ENCODE data around the gene MCC.

Gene MCC

GRCh38 chr5:113059232-113060040, 428.8 kb downstream of the MCC start:
- Mint-ChIP-seq H3K4me1 (peaks cover 25% of the 10 kb centered on the region), H3K27me3 (no peaks in the 10 kb centered on the region), H3K27ac (ENCODE audit: low read depth) (no peak overlapping the region), H3K36me3 (ENCODE audit: insufficient read depth) (no peaks in the 10 kb centered on the region), H3K4me3 (no peak overlapping the region), H3K9me3 (no peaks in the 10 kb centered on the region)
- no peak for DNase-seq (ENCODE audit: low spot score in 2 of 2)
- ATAC-seq (replicated peaks; ENCODE audit: extremely low read depth, poor library complexity, severe bottlenecking), result no peak

DNA sequence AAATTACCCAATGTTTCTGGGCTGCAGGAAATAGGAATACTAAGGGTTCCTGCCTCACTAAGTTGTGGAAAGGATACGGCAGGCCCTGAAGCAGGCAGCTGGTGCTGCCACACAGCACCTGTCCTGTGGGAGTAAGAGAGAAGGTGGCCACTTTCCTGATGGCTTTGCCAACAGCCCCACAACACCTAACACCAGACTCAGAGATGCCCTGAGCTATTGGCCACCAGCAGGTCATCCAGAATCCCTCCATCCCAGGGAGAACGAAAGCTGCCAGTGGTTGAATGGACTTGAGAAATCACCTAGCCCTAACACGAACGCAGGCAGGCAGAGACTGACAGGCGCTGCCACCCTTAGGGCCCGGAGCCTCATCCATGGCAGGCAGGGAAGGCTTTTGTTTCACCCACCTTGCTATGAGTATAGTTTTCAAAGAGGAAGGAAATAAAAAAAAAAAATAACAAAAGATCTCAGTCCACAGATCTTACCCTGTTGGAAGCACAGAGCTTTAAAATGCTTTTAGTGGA, 429.5 kb downstream of the MCC start:
- no peaks in the 10 kb centered on the region for H3K36me3 Mint-ChIP-seq (ENCODE audit: insufficient read depth)
- peaks cover 24% of the 10 kb centered on the region for H3K4me1 Mint-ChIP-seq
- H3K27me3 Mint-ChIP-seq, result no peaks in the 10 kb centered on the region
- H3K4me3 Mint-ChIP-seq, result no peak overlapping the region
- DNase-seq (ENCODE audit: low spot score in 2 of 2), result no peak
- H3K9me3 Mint-ChIP-seq, result no peaks in the 10 kb centered on the region
- H3K27ac Mint-ChIP-seq (ENCODE audit: low read depth), result no peak overlapping the region
- ATAC-seq (replicated peaks; ENCODE audit: extremely low read depth, poor library complexity, severe bottlenecking), result no peak

DNA sequence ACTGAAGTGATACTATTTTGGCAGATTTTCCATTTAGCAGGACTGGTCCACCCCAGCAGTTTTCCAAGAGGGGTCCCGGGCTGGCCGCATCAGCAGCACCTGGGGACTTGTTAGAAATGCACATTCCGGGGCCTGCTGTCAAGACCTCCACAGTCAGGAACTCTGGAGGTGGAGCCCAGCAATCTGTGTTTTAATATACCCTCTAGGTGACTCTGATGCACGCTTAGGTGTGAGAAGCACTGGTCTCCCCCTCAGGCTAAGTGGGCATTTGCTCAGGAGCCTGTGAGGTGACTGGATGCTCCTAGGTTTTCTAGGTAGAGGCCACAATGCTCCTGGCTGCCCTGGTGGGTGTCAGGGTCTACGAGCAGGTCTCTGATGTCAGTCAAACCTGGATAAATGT, 430.0 kb downstream of the MCC start:
- peaks cover 20% of the 10 kb centered on the region for H3K4me1 Mint-ChIP-seq
- H3K36me3 Mint-ChIP-seq (ENCODE audit: insufficient read depth), result no peaks in the 10 kb centered on the region
- DNase-seq (ENCODE audit: low spot score in 2 of 2) (no peak), ATAC-seq (replicated peaks; ENCODE audit: extremely low read depth, poor library complexity, severe bottlenecking) (no peak)
- H3K27me3 Mint-ChIP-seq, result no peaks in the 10 kb centered on the region
- H3K4me3 Mint-ChIP-seq, result no peak overlapping the region
- H3K27ac Mint-ChIP-seq (ENCODE audit: low read depth), result no peak overlapping the region
- H3K9me3 Mint-ChIP-seq, result no peaks in the 10 kb centered on the region

- Mint-ChIP-seq H3K4me1 (peaks cover 13% of the 10 kb centered on the region), H3K27ac (ENCODE audit: low read depth) (no peak overlapping the region), H3K9me3 (no peaks in the 10 kb centered on the region), H3K4me3 (no peak overlapping the region), H3K27me3 (no peaks in the 10 kb centered on the region), H3K36me3 (ENCODE audit: insufficient read depth) (no peaks in the 10 kb centered on the region)
- DNase-seq (ENCODE audit: low spot score in 2 of 2) (no peak), ATAC-seq (replicated peaks; ENCODE audit: extremely low read depth, poor library complexity, severe bottlenecking) (no peak)
Measured at GRCh38 chr5:113057557-113057984, 430.7 kb downstream of the MCC start.

GRCh38 chr5:113056988-113057387, 431.3 kb downstream of the MCC start:
- Mint-ChIP-seq H3K27ac (ENCODE audit: low read depth) (peak overlapping the region; percentile 1), H3K9me3 (no peaks in the 10 kb centered on the region), H3K4me1 (peaks cover 7% of the 10 kb centered on the region), H3K27me3 (no peaks in the 10 kb centered on the region), H3K36me3 (ENCODE audit: insufficient read depth) (no peaks in the 10 kb centered on the region), H3K4me3 (no peak overlapping the region)
- no peak for ATAC-seq (replicated peaks; ENCODE audit: extremely low read depth, poor library complexity, severe bottlenecking)
- no peak for DNase-seq (ENCODE audit: low spot score in 2 of 2)

DNA sequence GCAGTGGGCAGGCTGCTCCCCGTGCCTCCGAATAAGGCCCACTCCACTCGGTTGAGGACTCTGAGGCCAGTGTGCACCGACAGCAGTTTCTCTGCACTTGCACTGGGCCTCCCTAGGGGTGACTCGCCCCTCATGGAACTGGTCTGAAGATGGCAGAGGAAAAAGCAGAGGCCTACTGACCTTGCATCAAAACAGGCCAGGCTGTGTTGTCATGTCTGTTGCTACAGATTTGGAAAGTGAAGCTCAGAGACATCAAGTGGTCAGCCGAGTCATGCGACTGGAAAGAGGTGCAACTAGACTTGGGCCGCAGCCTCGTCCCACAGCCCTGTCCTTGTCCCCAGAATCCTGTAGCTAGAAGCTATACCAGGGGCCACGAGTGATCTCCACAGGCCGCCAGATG, 433.4 kb downstream of the MCC start:
- no peaks in the 10 kb centered on the region for H3K4me1 Mint-ChIP-seq
- no peak for DNase-seq (ENCODE audit: low spot score in 2 of 2)
- H3K27me3 Mint-ChIP-seq, result no peaks in the 10 kb centered on the region
- no peak for ATAC-seq (replicated peaks; ENCODE audit: extremely low read depth, poor library complexity, severe bottlenecking)
- no peaks in the 10 kb centered on the region for H3K9me3 Mint-ChIP-seq
- no peaks in the 10 kb centered on the region for H3K36me3 Mint-ChIP-seq (ENCODE audit: insufficient read depth)
- no peak overlapping the region for H3K4me3 Mint-ChIP-seq
- no peak overlapping the region for H3K27ac Mint-ChIP-seq (ENCODE audit: low read depth)

DNA sequence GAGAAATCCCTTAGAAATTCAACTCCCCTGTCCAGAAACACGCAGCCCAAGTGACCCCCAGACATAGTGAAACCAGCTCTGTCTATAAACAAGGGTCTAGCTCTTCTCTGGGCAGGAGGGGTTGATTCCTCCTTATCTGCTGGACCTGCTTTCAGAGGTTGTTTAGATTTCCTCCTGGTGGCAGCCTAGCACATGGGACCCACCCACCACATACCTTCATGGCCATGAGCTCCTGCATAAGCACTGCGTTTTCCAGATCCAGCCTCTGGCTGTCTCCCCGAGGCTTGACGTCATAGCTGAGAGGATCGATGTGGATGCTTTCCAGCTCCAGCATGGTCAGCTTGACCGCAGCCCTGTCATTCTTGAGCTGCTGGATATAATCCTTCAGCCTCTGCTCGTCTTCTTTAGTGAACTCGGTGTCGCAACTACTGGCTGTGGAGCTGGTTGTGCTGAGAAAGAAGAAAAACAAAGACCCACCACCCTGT, 434.7 kb downstream of the MCC start:
- no peaks in the 10 kb centered on the region for H3K36me3 Mint-ChIP-seq (ENCODE audit: insufficient read depth)
- ATAC-seq (replicated peaks; ENCODE audit: extremely low read depth, poor library complexity, severe bottlenecking) (no peak), DNase-seq (ENCODE audit: low spot score in 2 of 2) (no peak)
- no peak overlapping the region for H3K4me3 Mint-ChIP-seq
- no peaks in the 10 kb centered on the region for H3K9me3 Mint-ChIP-seq
- no peaks in the 10 kb centered on the region for H3K27me3 Mint-ChIP-seq
- H3K4me1 Mint-ChIP-seq, result no peaks in the 10 kb centered on the region
- H3K27ac Mint-ChIP-seq (ENCODE audit: low read depth), result no peak overlapping the region

DNA sequence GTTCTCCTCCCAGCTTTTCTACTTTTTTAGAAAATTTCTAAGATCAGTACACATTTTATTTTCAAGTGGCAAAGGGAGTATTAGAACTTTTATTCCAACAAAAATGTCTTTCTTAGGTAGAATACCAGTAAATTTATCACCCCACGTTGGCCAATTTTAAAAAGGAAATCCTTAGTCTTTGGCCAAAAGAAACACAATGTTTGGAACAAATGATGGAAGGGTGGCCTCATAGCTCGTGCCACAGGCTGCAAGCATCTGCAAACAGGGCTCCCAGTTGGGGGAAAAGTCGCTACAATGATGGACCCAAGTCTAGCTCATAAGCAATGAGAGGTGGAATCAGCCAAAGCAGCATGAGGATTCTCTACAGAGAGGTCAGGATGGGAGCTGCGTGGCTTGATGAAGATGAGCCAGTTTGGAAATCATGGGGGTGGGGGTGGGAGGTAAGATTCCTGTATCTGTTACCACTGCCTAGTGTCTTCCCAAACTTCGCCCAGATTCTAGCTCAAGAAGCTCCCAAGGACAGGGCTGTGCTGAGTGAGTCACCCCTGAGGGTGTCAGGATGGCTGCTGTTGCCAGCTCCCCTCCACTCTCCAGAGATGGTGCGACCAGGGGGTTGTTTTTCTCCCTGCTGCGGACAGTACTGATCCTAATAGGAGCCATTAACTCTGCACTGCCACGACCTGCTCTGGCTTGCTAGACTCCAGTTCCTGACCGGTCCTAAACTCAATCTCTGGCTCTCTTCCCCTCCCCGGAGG, 436.0 kb downstream of the MCC start:
- ATAC-seq (replicated peaks; ENCODE audit: extremely low read depth, poor library complexity, severe bottlenecking) (no peak), DNase-seq (ENCODE audit: low spot score in 2 of 2) (no peak)
- no peaks in the 10 kb centered on the region for H3K4me1 Mint-ChIP-seq
- no peaks in the 10 kb centered on the region for H3K27me3 Mint-ChIP-seq
- no peak overlapping the region for H3K27ac Mint-ChIP-seq (ENCODE audit: low read depth)
- H3K9me3 Mint-ChIP-seq, result no peaks in the 10 kb centered on the region
- no peak overlapping the region for H3K4me3 Mint-ChIP-seq
- H3K36me3 Mint-ChIP-seq (ENCODE audit: insufficient read depth), result no peaks in the 10 kb centered on the region

GRCh38 chr5:113050721-113051382, 437.4 kb downstream of the MCC start:
- H3K4me1 Mint-ChIP-seq, result no peaks in the 10 kb centered on the region
- DNase-seq (ENCODE audit: low spot score in 2 of 2) (no peak), ATAC-seq (replicated peaks; ENCODE audit: extremely low read depth, poor library complexity, severe bottlenecking) (no peak)
- no peaks in the 10 kb centered on the region for H3K27me3 Mint-ChIP-seq
- H3K36me3 Mint-ChIP-seq (ENCODE audit: insufficient read depth), result no peaks in the 10 kb centered on the region
- no peak overlapping the region for H3K4me3 Mint-ChIP-seq
- H3K27ac Mint-ChIP-seq (ENCODE audit: low read depth), result peak overlapping the region; percentile 4
- H3K9me3 Mint-ChIP-seq, result no peaks in the 10 kb centered on the region

DNA sequence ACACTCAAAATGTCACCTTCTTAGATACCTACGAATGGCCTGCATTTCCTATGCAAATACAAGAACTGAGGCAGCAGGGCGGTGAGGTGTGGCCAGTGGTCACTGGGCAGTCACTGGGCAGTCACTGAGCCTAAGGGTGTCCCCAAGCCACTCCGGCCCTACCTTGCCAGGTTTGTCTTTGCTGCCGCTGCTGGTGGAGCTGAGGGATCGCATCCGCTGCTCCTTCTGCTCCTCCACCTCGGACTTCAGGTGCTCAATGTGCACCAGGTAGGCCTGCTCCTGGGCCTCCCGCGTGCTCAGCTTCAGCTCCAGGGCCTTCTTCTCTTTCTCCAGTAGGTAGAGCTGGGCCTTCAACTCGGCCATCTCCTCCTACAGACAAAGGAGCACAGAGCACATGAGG, 439.3 kb downstream of the MCC start:
- no peak for DNase-seq (ENCODE audit: low spot score in 2 of 2)
- no peak overlapping the region for H3K27ac Mint-ChIP-seq (ENCODE audit: low read depth)

DNA sequence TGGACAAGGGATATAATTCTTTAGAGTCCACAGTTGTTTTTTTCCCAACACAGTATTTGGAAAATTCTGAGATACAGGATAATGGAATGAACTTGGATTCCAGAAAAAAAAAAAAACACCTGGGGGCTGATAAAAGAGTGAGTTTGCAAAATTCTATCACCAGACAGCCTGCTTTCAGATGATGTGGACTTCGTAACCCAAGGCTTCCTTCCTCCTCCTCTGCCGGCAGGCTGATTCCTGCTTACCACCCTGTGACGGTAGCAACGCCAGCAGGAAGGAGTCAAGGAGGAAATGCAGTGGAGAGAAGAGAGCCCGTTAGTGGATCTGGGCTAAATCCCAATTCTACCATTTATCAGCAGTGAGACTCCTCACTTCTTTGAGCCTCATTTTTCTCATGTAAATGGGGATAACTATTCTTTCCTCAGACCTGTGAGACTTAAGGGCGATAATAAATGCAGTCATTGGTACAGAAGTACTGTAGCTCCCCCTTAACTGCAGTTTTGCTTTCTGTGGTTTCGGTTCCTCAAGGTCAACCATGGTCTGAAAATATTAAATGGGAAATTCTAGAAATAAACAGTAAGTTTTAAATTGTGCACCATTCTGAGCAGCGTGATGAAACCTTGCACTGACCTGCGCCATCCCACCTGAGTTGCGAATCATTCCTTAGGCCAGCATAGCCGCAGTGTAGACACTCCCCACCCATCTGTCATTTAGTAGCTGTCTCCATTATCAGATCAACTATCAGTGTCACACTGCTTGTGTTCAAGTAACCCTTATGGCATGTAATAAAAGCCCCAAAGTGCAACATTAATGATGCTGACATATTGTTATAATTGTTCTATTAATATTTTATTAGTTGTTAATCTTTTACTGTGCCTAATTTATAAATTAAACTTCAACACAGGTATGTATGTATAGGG, 440.3 kb downstream of the MCC start:
- H3K27ac Mint-ChIP-seq (ENCODE audit: low read depth), result no peak overlapping the region
- no peak overlapping the region for H3K4me3 Mint-ChIP-seq

More for the DNA sequence above, 439.3 kb downstream of the MCC start:
- no peaks in the 10 kb centered on the region for H3K9me3 Mint-ChIP-seq
- H3K27me3 Mint-ChIP-seq, result no peaks in the 10 kb centered on the region
- no peaks in the 10 kb centered on the region for H3K36me3 Mint-ChIP-seq (ENCODE audit: insufficient read depth)
- H3K4me3 Mint-ChIP-seq, result no peak overlapping the region
- ATAC-seq (replicated peaks; ENCODE audit: extremely low read depth, poor library complexity, severe bottlenecking), result no peak
- H3K4me1 Mint-ChIP-seq, result no peaks in the 10 kb centered on the region

DNA sequence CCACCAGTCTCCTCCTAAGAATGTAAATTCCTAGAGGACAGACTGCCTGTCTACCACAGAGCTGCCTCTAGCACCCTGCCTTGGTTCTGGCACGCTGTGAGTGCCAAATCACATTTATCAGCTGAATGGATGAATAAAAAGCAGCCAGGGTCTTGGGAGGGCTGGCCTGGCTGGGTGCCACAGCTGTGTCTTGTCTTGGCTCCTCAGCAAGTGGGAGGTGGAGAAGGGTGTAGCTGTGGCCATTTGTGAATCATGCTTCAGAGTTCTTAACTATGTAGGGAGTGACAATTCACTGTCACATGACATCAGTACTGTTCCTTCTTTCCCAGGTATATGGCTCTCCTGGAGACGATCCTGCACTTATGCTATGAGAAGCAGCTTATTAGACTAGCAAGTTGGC, 441.0 kb downstream of the MCC start:
- DNase-seq (ENCODE audit: low spot score in 2 of 2), result no peak
- Mint-ChIP-seq H3K36me3 (ENCODE audit: insufficient read depth) (no peaks in the 10 kb centered on the region), H3K27ac (ENCODE audit: low read depth) (no peak overlapping the region), H3K4me1 (no peaks in the 10 kb centered on the region), H3K27me3 (no peaks in the 10 kb centered on the region), H3K4me3 (no peak overlapping the region), H3K9me3 (no peaks in the 10 kb centered on the region)
- no peak for ATAC-seq (replicated peaks; ENCODE audit: extremely low read depth, poor library complexity, severe bottlenecking)

More for the DNA sequence above, 440.3 kb downstream of the MCC start:
- ATAC-seq (replicated peaks; ENCODE audit: extremely low read depth, poor library complexity, severe bottlenecking) (no peak), DNase-seq (ENCODE audit: low spot score in 2 of 2) (no peak)
- Mint-ChIP-seq H3K36me3 (ENCODE audit: insufficient read depth) (no peaks in the 10 kb centered on the region), H3K9me3 (no peaks in the 10 kb centered on the region), H3K4me1 (no peaks in the 10 kb centered on the region), H3K27me3 (no peaks in the 10 kb centered on the region)

Measured in central memory CD8-positive, alpha-beta T cell (primary cell).